MM.1S (cell line): ENCODE measurements around the gene GLE1.

ENCODE experiments used
- CTCF ChIP-seq: fragments of 300-600 bp; sonication (generic); IDR thresholded peaks from 2 replicates; pipeline ENCODE4 v1.5.1; 2016; ENCODE audit warnings: antibody characterized with exemption, low read length, mixed read lengths
- EZH2 ChIP-seq: fragments of 300-600 bp; sonication (generic); optimal IDR thresholded peaks from 2 replicates; pipeline ENCODE3; 2017; ENCODE audit warnings: low read depth, mild to moderate bottlenecking, antibody characterized with exemption, low read length, mixed read lengths
- EZH2phosphoT487 ChIP-seq: fragments of 300-600 bp; sonication (generic); IDR thresholded peaks from 2 replicates; pipeline ENCODE4 v1.6.1; 2018; ENCODE audit warnings: antibody characterized with exemption, low read length

GRCh38 chr9:128499920-128500319, 4.6 kb upstream of the GLE1 start:
- no peak for TF ChIP-seq EZH2
- no peak for TF ChIP-seq CTCF
- TF ChIP-seq EZH2phosphoT487: no peak
